Stimulated activated CD4-positive, alpha-beta T cell treated with anti-CD3 and anti-CD28 coated beads, TNF-alpha, amount 100 ng/mL, for 1 hour (primary cell): Measurements from ENCODE around the gene ZNF527.
A peak's percentile ranks its signal among the peaks of the same experiment; 100 is the strongest.
"Not testable (repeated sequence)": the region's sequence is repeated elsewhere in the genome, so short reads cannot be mapped to it uniquely, and the experiment has no call there.

Experiments used
- DNase-seq, 3 donors: peaks; one replicate each; pipeline ENCODE4 v3.0.0-alpha.2; 2020; ENCODE audit warnings: low read depth in 3 of 3, low spot score in 1 of 3

ZNF527 gene

GRCh38 chr19:37370880-37371661 is at the start of gene ZNF527:
ZNF527 (plus strand) TSS chr19:37371099; CDS start chr19:37374199, 3,100 bp downstream.
- peak; percentile 89 to 92 (median 91) for DNase-seq

- no peak for DNase-seq
These were observed 41.2 kb upstream of the ZNF527 start for GRCh38 chr19:37329686-37330085.

- no peak for DNase-seq
These were observed 38.1 kb upstream of the ZNF527 start for GRCh38 chr19:37332839-37333238.

- DNase-seq, result no peak
These were observed 37.4 kb upstream of the ZNF527 start for GRCh38 chr19:37333457-37333856.

- DNase-seq, result peak; percentile 59 to 72 (median 63)
These were observed 36.5 kb upstream of the ZNF527 start for GRCh38 chr19:37334179-37335071.

- DNase-seq, result no peak
These were observed 28.1 kb upstream of the ZNF527 start for GRCh38 chr19:37342753-37343152.

- DNase-seq, result no peak
These were observed 24.8 kb upstream of the ZNF527 start for GRCh38 chr19:37346091-37346490.

GRCh38 chr19:37348060-37348459 is 22.8 kb upstream of the ZNF527 start:
- DNase-seq, result no peak

GRCh38 chr19:37353968-37354367 is 16.9 kb upstream of the ZNF527 start:
- no peak for DNase-seq

- no peak for DNase-seq
These were observed 15.0 kb upstream of the ZNF527 start for GRCh38 chr19:37355901-37356300.

- no peak for DNase-seq
These were observed 8.9 kb upstream of the ZNF527 start for GRCh38 chr19:37361994-37362393.

GRCh38 chr19:37362733-37363132 is 8.2 kb upstream of the ZNF527 start:
- DNase-seq, result no peak

- DNase-seq, result not testable (repeated sequence)
These were observed 466 bp upstream of the ZNF527 start for GRCh38 chr19:37370386-37370879.

- DNase-seq, result no peak
These were observed 18.3 kb downstream of the ZNF527 start for GRCh38 chr19:37389234-37389633.

- DNase-seq, result not testable (repeated sequence)
These were observed 20.5 kb downstream of the ZNF527 start for GRCh38 chr19:37391399-37391798.

GRCh38 chr19:37401078-37401477 is 30.2 kb downstream of the ZNF527 start:
- no peak for DNase-seq

GRCh38 chr19:37403403-37403802 is 32.5 kb downstream of the ZNF527 start:
- DNase-seq, result no peak

- not testable (repeated sequence) for DNase-seq
These were observed 35.4 kb downstream of the ZNF527 start for GRCh38 chr19:37406140-37406846.

- no peak for DNase-seq
These were observed 41.8 kb downstream of the ZNF527 start for GRCh38 chr19:37412700-37413099.

- no peak for DNase-seq
These were observed 42.6 kb downstream of the ZNF527 start for GRCh38 chr19:37413313-37414084.
